ENCODE data around the gene CARD11. TPM values are rescaled to one million over a fixed set of nuclear protein-coding genes. Genes with fewer than 3 reads are reported as not detected.

CARD11 gene
- total and polyA plus RNA-seq, 2 of the 13 experiments (the other 11 are each of a cell fraction or from before 2014, with no cell fraction given): 0.04 TPM; not detected in 1

- Histone ChIP-seq H3K79me2 (ENCODE audit: insufficient read depth, low read length) (no peaks in the 10 kb centered on the region), H3K27me3 (ENCODE audit: control insufficient read depth in 1 of 2, insufficient read depth in 2 of 2, low read length in 2 of 2) (peaks cover 3 to 33% of the 10 kb centered on the region in 2 experiments; a peak in 3 of 5 replicates), H3K36me3 (replicated peaks in 1 of 2; ENCODE audit: control insufficient read depth in 1 of 2, insufficient read depth in 2 of 2, low read length in 2 of 2) (no peaks in the 10 kb centered on the region), H3K4me2 (ENCODE audit: low read depth, low read length) (no peak overlapping the region), H3K9ac (ENCODE audit: insufficient read depth, low read depth, low read length) (no peak overlapping the region), H4K20me1 (ENCODE audit: insufficient read depth, low read length) (no peaks in the 10 kb centered on the region), H2AFZ (ENCODE audit: low read length) (no peak overlapping the region), H3K9me3 (ENCODE audit: low read length) (no peaks in the 10 kb centered on the region), H3K27ac (ENCODE audit: extremely low read length, insufficient read depth, low read length) (no peak overlapping the region), H3K4me1 (ENCODE audit: insufficient read depth, low read length) (peaks cover 7% of the 10 kb centered on the region; the same call in 1 of the 2 replicates), H3K4me3 (replicated peaks in 1 of 3; ENCODE audit: insufficient read depth in 1 of 3, low read depth in 2 of 3, low read length in 3 of 3) (no peak overlapping the region)
- BruUV-seq (replicated peaks): no TSS peak
- ChIA-PET CTCF (ENCODE audit: low intra/inter-chr PET ratio, low total read pairs) (no interaction called here), POLR2A (no interaction called here)
- TF ChIP-seq ZNF275 (CRISPR knock-in tag; IDR thresholded peaks at IDR 0.05; ENCODE audit: borderline replicate concordance) (no peak), TAF15 (IDR thresholded peaks at IDR 0.05; ENCODE audit: low read depth, low read length, poor library complexity, severe bottlenecking) (no peak), SNAPC5 (CRISPR knock-in tag; IDR thresholded peaks at IDR 0.05; ENCODE audit: borderline replicate concordance) (no peak)
- in situ Hi-C loops (cut with HindIII; ENCODE audit: extremely low pct_ligation_motif_present, low pct_unique_long_range_greater_than_20kb): no loop called here
- no peak for DNase-seq (ENCODE audit: low spot score)
- no peak for ATAC-seq
- WGBS (ENCODE audit: low lambda C conversion rate): 27% methylated on average over 3 of the region's 20 CpGs
- no peak for FAIRE-seq
- intact Hi-C loops (cut with micrococcal nuclease; ENCODE audit: unreplicated experiment): no loop called here
These were observed 125.3 kb downstream of the CARD11 start for GRCh38 chr7:2918406-2918805.

GRCh38 chr7:2915023-2915422, 128.6 kb downstream of the CARD11 start:
- H3K4me1 ChIP-seq (ENCODE audit: insufficient read depth, low read length): no peaks in the 10 kb centered on the region
- H3K79me2 ChIP-seq (ENCODE audit: insufficient read depth, low read length): no peaks in the 10 kb centered on the region
- H3K4me2 ChIP-seq (ENCODE audit: low read depth, low read length): no peak overlapping the region
- POLR2A ChIA-PET: no interaction called here
- H3K27ac ChIP-seq (ENCODE audit: extremely low read length, insufficient read depth, low read length): no peak overlapping the region
- no peak for ATAC-seq
- no peaks in the 10 kb centered on the region for H3K36me3 ChIP-seq (replicated peaks in 1 of 2; ENCODE audit: control insufficient read depth in 1 of 2, insufficient read depth in 2 of 2, low read length in 2 of 2)
- DNase-seq (ENCODE audit: low spot score): no peak
- H3K27me3 ChIP-seq (ENCODE audit: control insufficient read depth in 1 of 2, insufficient read depth in 2 of 2, low read length in 2 of 2): peaks cover 5 to 19% of the 10 kb centered on the region in 2 experiments; a peak in 2 of 5 replicates
- no TSS peak for BruUV-seq (replicated peaks)
- H3K9me3 ChIP-seq (ENCODE audit: low read length): no peaks in the 10 kb centered on the region
- H3K4me3 ChIP-seq (replicated peaks in 1 of 3; ENCODE audit: insufficient read depth in 1 of 3, low read depth in 2 of 3, low read length in 3 of 3): no peak overlapping the region
- in situ Hi-C loops (cut with HindIII; ENCODE audit: extremely low pct_ligation_motif_present, low pct_unique_long_range_greater_than_20kb) (no loop called here), intact Hi-C loops (cut with micrococcal nuclease; ENCODE audit: unreplicated experiment) (no loop called here)
- no peak overlapping the region for H2AFZ ChIP-seq (ENCODE audit: low read length)
- 53% methylated on average over 7 of the region's 16 CpGs for WGBS (ENCODE audit: low lambda C conversion rate)
- no peak for TF ChIP-seq SAFB2 (CRISPR knock-in tag; IDR thresholded peaks at IDR 0.05; ENCODE audit: borderline replicate concordance, low read depth)
- TF ChIP-seq ZNF17 (CRISPR knock-in tag; IDR thresholded peaks at IDR 0.05): no peak
- TF ChIP-seq TCF12 (IDR thresholded peaks at IDR 0.05): no peak
- TF ChIP-seq TCF12 (CRISPR knock-in tag; IDR thresholded peaks at IDR 0.05): no peak
- TF ChIP-seq MZF1 (CRISPR knock-in tag; IDR thresholded peaks at IDR 0.05; ENCODE audit: borderline replicate concordance): no peak
- TF ChIP-seq FOXJ3 (CRISPR knock-in tag; IDR thresholded peaks at IDR 0.05; ENCODE audit: borderline replicate concordance): no peak
- no peak for TF ChIP-seq POLR2A (IDR thresholded peaks at IDR 0.05; ENCODE audit: insufficient read depth in 1 of 2, low read depth in 2 of 2, low read length in 2 of 2)
- no peak for TF ChIP-seq GATA4 (IDR thresholded peaks at IDR 0.05; ENCODE audit: borderline replicate concordance, low read depth)
- TF ChIP-seq ERF (CRISPR knock-in tag; IDR thresholded peaks at IDR 0.05): no peak
- no peak for TF ChIP-seq ZC3H4 (CRISPR knock-in tag; IDR thresholded peaks at IDR 0.05; ENCODE audit: borderline replicate concordance)
- TF ChIP-seq ZFYVE20 (CRISPR knock-in tag; IDR thresholded peaks at IDR 0.05; ENCODE audit: borderline replicate concordance, low read depth): no peak
- no peak for TF ChIP-seq NFATC3 (CRISPR knock-in tag; IDR thresholded peaks at IDR 0.05)
- TF ChIP-seq TCF7L2 (IDR thresholded peaks at IDR 0.05; ENCODE audit: low read depth, low read length): no peak
- no peak for TF ChIP-seq ZNF562 (CRISPR knock-in tag; IDR thresholded peaks at IDR 0.05; ENCODE audit: borderline replicate concordance)
- no peak for TF ChIP-seq ZNF564 (CRISPR knock-in tag; IDR thresholded peaks at IDR 0.05)
- no peak for TF ChIP-seq ZNF607 (CRISPR knock-in tag; IDR thresholded peaks at IDR 0.05; ENCODE audit: borderline replicate concordance)
- no peak for TF ChIP-seq ATF1 (CRISPR knock-in tag; IDR thresholded peaks at IDR 0.05)
- no peak for FAIRE-seq
- CTCF ChIA-PET (ENCODE audit: low intra/inter-chr PET ratio, low total read pairs): no interaction called here
- H4K20me1 ChIP-seq (ENCODE audit: insufficient read depth, low read length): no peaks in the 10 kb centered on the region
- no peak overlapping the region for H3K9ac ChIP-seq (ENCODE audit: insufficient read depth, low read depth, low read length)
